IMR-90 (cell line): Measurements from ENCODE around the gene ATIC. TPM values are rescaled to one million over a fixed set of nuclear protein-coding genes. Genes with fewer than 3 reads are reported as not detected.

ENCODE experiments used
- ATAC-seq: fragments of 200-7000 bp; cut with Tn5 transposase; 2 replicates; pipeline ENCODE4 v1.9.1; 2020; ENCODE audit warnings: low read depth, mild to moderate bottlenecking, moderate library complexity
- BruUV-seq: library from RNA; stranded (reverse); fragments of 400-500 nt; replicated peaks from 2 replicates; lab custom pipeline; 2021; lab: Mats Ljungman, UMichigan
- CTCF ChIA-PET: fragments of 300-600 bp; formaldehyde crosslinking; extraction: SDS; loops from one replicate; lab custom pipeline; 2021; ENCODE audit warnings: antibody characterized with exemption; lab: Yijun Ruan, JAX
- POLR2A ChIA-PET: fragments of 300-600 bp; sonication (Branson Sonifier 250); formaldehyde crosslinking; loops from one replicate; lab custom pipeline; 2022; ENCODE audit warnings: antibody characterized with exemption; ENCODE audit not compliant: unreplicated experiment; lab: Charles Lee
- DNase-seq: peaks from one replicate; pipeline ENCODE4 v3.0.0; 2013
- H2AFZ ChIP-seq: replicated peaks from 2 replicates; pipeline ENCODE3; 2013; ENCODE audit warnings: low read length, mild to moderate bottlenecking; ENCODE audit not compliant: poor library complexity
- H2AK5ac ChIP-seq: 2 replicates; pipeline ENCODE4 v1.6.1; 2013; ENCODE audit warnings: low read depth, low read length, inconsistent platforms
- H2AK9ac ChIP-seq: replicated peaks from 2 replicates; pipeline ENCODE3; 2013; ENCODE audit warnings: mild to moderate bottlenecking, low read depth, low read length, moderate library complexity; ENCODE audit not compliant: poor library complexity
- H2BK120ac ChIP-seq: 2 replicates; pipeline ENCODE4 v1.6.1; 2013; ENCODE audit warnings: low read depth, low read length, inconsistent platforms
- H2BK15ac ChIP-seq: 3 replicates; pipeline ENCODE4 v1.6.1; 2013; ENCODE audit warnings: low read depth, low read length, inconsistent platforms
- H2BK20ac ChIP-seq: 2 replicates; pipeline ENCODE4 v1.6.1; 2013; ENCODE audit warnings: low read depth, mild to moderate bottlenecking, inconsistent platforms, low read length, moderate library complexity
- H2BK5ac ChIP-seq: 2 replicates; pipeline ENCODE4 v1.6.1; 2013; ENCODE audit warnings: mild to moderate bottlenecking, low read depth, low read length, inconsistent platforms; ENCODE audit not compliant: poor library complexity, severe bottlenecking
- H3K14ac ChIP-seq: replicated peaks from 2 replicates; pipeline ENCODE4 v1.6.1; 2013; ENCODE audit warnings: low read depth, low read length, inconsistent platforms
- H3K18ac ChIP-seq: 2 replicates; pipeline ENCODE4 v1.6.1; 2013; ENCODE audit warnings: low read depth, low read length, control low read depth
- H3K23ac ChIP-seq: 2 replicates; pipeline ENCODE4 v1.6.1; 2013; ENCODE audit warnings: low read depth, low read length, inconsistent platforms
- H3K27ac ChIP-seq: 2 replicates; pipeline ENCODE4 v1.5.1; 2013; ENCODE audit warnings: mild to moderate bottlenecking, control low read depth, low read length; ENCODE audit not compliant: insufficient read depth
- H3K27me3 ChIP-seq: 2 replicates; pipeline ENCODE4 v1.6.1; 2013; ENCODE audit warnings: low read length; ENCODE audit not compliant: control insufficient read depth, insufficient read depth
- H3K36me3 ChIP-seq: 2 replicates; pipeline ENCODE4 v1.6.1; 2013; ENCODE audit warnings: low read length, mixed read lengths; ENCODE audit not compliant: control insufficient read depth, insufficient read depth
- H3K4ac ChIP-seq: 2 replicates; pipeline ENCODE4 v1.6.1; 2013; ENCODE audit warnings: low read depth, low read length, inconsistent platforms
- H3K4me1 ChIP-seq: 2 replicates; pipeline ENCODE4 v1.6.1; 2013; ENCODE audit warnings: low read length, mixed read lengths; ENCODE audit not compliant: control insufficient read depth, insufficient read depth
- H3K4me2 ChIP-seq: 2 replicates; pipeline ENCODE4 v1.6.1; 2013; ENCODE audit warnings: low read depth, mild to moderate bottlenecking, control low read depth, low read length, moderate library complexity
- H3K4me3 ChIP-seq: 2 replicates; pipeline ENCODE4 v1.5.1; 2013; ENCODE audit warnings: low read depth, mild to moderate bottlenecking, control low read depth, low read length, moderate library complexity; ENCODE audit not compliant: insufficient read depth
- H3K56ac ChIP-seq: 2 replicates; pipeline ENCODE4 v1.6.1; 2013; ENCODE audit warnings: low read length, inconsistent platforms; ENCODE audit not compliant: insufficient read depth; ENCODE audit errors: extremely low read depth
- H3K79me1 ChIP-seq, 2 experiments: 2 replicates each; pipeline ENCODE4 v1.6.1; 2013; ENCODE audit warnings: low read length in 2 of 2, inconsistent platforms in 1 of 2, low read depth in 1 of 2
- H3K9ac ChIP-seq: 2 replicates; pipeline ENCODE4 v1.6.1; 2013; ENCODE audit warnings: low read depth, low read length, control low read depth
- H3K9me1 ChIP-seq: 2 replicates; pipeline ENCODE4 v1.6.1; 2013; ENCODE audit warnings: low read length, inconsistent platforms; ENCODE audit not compliant: insufficient read depth
- H3K9me3 ChIP-seq: 2 replicates; pipeline ENCODE4 v1.6.1; 2013; ENCODE audit warnings: low read length; ENCODE audit not compliant: control insufficient read depth, insufficient read depth
- H4K20me1 ChIP-seq: 2 replicates; pipeline ENCODE4 v1.6.1; 2013; ENCODE audit warnings: low read length, inconsistent platforms; ENCODE audit not compliant: insufficient read depth
- H4K5ac ChIP-seq: 2 replicates; pipeline ENCODE4 v1.6.1; 2013; ENCODE audit warnings: mild to moderate bottlenecking, low read depth, low read length, control low read depth
- H4K8ac ChIP-seq, 2 experiments: 2 replicates each; pipeline ENCODE4 v1.6.1; 2013; ENCODE audit warnings: low read depth in 2 of 2, low read length in 2 of 2, control low read depth in 1 of 2, inconsistent platforms in 1 of 2
- H4K91ac ChIP-seq: 2 replicates; pipeline ENCODE4 v1.6.1; 2013; ENCODE audit warnings: low read depth, low read length, inconsistent platforms; ENCODE audit not compliant: insufficient read depth
- CEBPB ChIP-seq: IDR thresholded peaks from 2 replicates; pipeline ENCODE4 v1.6.1; 2012; ENCODE audit warnings: low read depth, low read length, improper control_type of control experiment
- CHD1 ChIP-seq: IDR thresholded peaks from 2 replicates; pipeline ENCODE4 v1.6.1; 2012; ENCODE audit warnings: low read depth, low read length, improper control_type of control experiment
- FOS ChIP-seq: fragments of 150-350 bp; IDR thresholded peaks from 2 replicates; pipeline ENCODE4 v1.6.1; 2016; ENCODE audit warnings: low read depth, low read length
- MAZ ChIP-seq: IDR thresholded peaks from 2 replicates; pipeline ENCODE4 v1.6.1; 2012; ENCODE audit warnings: low read depth, mild to moderate bottlenecking, low read length, improper control_type of control experiment, moderate library complexity, borderline replicate concordance
- MXI1 ChIP-seq: IDR thresholded peaks from 2 replicates; pipeline ENCODE4 v1.6.1; 2012; ENCODE audit warnings: low read depth, mild to moderate bottlenecking, low read length, moderate library complexity, borderline replicate concordance
- POLR2A ChIP-seq: IDR thresholded peaks from 2 replicates; pipeline ENCODE4 v1.6.1; 2012; ENCODE audit warnings: mild to moderate bottlenecking, low read depth, low read length
- RAD21 ChIP-seq: IDR thresholded peaks from 2 replicates; pipeline ENCODE4 v1.6.1; 2012; ENCODE audit warnings: low read length, improper control_type of control experiment
- RCOR1 ChIP-seq: IDR thresholded peaks from 2 replicates; pipeline ENCODE4 v1.6.1; 2012; ENCODE audit warnings: mild to moderate bottlenecking, low read length, improper control_type of control experiment; ENCODE audit not compliant: insufficient replicate concordance
- RFX5 ChIP-seq: IDR thresholded peaks from 2 replicates; pipeline ENCODE4 v1.8.0; 2012; ENCODE audit warnings: low read depth, mild to moderate bottlenecking, low read length, moderate library complexity
- SMC3 ChIP-seq: fragments of 150-350 bp; IDR thresholded peaks from 2 replicates; pipeline ENCODE4 v1.6.1; 2016; ENCODE audit warnings: low read depth, mild to moderate bottlenecking, antibody characterized with exemption, low read length, moderate library complexity
- WGBS, 2 experiments: methylation state at CpG; one replicate each; pipeline versions ENCODE4 v1.1.5 to v1.1.7; 2013; ENCODE audit warnings: missing lambda C conversion rate in 2 of 2; ENCODE audit not compliant: insufficient read length in 1 of 2; ENCODE audit errors: extremely low coverage in 2 of 2; 5-methylcytosine and 5-hydroxymethylcytosine counted together
- dilution Hi-C: fragments of 300-500 bp; cut with HindIII; formaldehyde crosslinking; loops from one replicate; pipeline ENCODE4 v1.14.3; 2018; ENCODE audit warnings: low sequenced_read_pairs; ENCODE audit not compliant: unreplicated experiment
- in situ Hi-C: fragments of 300-500 bp; cut with MboI; formaldehyde crosslinking; loops from 3 replicates; pipeline ENCODE4 v1.14.3; 2019; ENCODE audit warnings: low sequenced_read_pairs, inconsistent platforms, mixed read lengths
- intact Hi-C: fragments of 100-400 bp; cut with micrococcal nuclease; formaldehyde crosslinking; loops from 2 replicates; pipeline ENCODE4 v1.10.0; 2022
- polyA plus RNA-seq, 3 experiments: library from polyadenylated mRNA; depleted of rRNA; stranded (reverse); fragments of >200 nt; gene quantifications; 2 replicates each; pipeline ENCODE4 v1.2.3, GENCODE V29; 2012; ENCODE audit warnings: low replicate concordance in 1 of 3
- total RNA-seq: library from RNA; depleted of rRNA; stranded (reverse); fragments of >200 nt; gene quantifications from 2 replicates; pipeline ENCODE4 v1.2.3, GENCODE V29; 2012
- TF ChIP-seq, protein P1 (sequence below): fragments of 150-350 bp; IDR thresholded peaks from 2 replicates; pipeline ENCODE4 v1.6.1; 2017; ENCODE audit warnings: mild to moderate bottlenecking, antibody characterized with exemption, low read length, low read depth
- TF ChIP-seq, protein P2 (sequence below): conservative IDR thresholded peaks from 2 replicates; pipeline ENCODE4 v1.5.1; 2012; ENCODE audit warnings: mild to moderate bottlenecking, low read depth, low read length, improper control_type of control experiment

ATIC gene
- total and polyA plus RNA-seq, 2 of the 4 experiments (the other 2 are of a cell fraction): 30.5 to 101 TPM

DNA sequence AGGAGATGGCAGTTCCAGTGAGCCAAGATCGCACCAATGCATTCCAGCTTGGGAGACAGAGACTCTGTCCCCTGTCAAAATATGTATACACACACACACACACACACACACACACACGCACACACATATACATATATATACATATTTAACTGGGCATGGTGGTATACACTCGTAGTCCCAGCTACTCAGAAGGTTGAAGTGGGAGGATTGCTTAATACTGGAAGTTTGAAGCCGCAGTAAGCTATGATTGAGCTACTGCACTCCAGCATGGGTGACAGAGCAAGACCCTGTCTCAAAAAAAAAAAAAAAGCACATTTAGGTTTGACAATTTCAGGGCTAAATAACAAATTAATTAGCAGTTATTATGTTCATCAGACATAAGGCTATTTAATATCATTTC lies 36.0 kb upstream of the ATIC start:
- H3K9me1 ChIP-seq: no peaks in the 10 kb centered on the region
- no peak overlapping the region for H2AK9ac ChIP-seq
- H3K14ac ChIP-seq: no peak overlapping the region
- no peaks in the 10 kb centered on the region for H3K27me3 ChIP-seq
- ChIA-PET CTCF (interaction anchor here (0.6 kb wide), 2 partner anchors 36 to 1910 kb away, joined by 3 to 4 read pairs; partner anchors contain the start of gene ATIC), POLR2A (no interaction called here)
- H2BK15ac ChIP-seq: no peak overlapping the region
- no peak for TF ChIP-seq FOS
- no peak for TF ChIP-seq MXI1
- TF ChIP-seq SMC3: no peak
- TF ChIP-seq RCOR1: no peak
- no peak for TF ChIP-seq RFX5
- TF ChIP-seq, protein P1, sequence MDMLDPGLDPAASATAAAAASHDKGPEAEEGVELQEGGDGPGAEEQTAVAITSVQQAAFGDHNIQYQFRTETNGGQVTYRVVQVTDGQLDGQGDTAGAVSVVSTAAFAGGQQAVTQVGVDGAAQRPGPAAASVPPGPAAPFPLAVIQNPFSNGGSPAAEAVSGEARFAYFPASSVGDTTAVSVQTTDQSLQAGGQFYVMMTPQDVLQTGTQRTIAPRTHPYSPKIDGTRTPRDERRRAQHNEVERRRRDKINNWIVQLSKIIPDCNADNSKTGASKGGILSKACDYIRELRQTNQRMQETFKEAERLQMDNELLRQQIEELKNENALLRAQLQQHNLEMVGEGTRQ: no peak
- no peak for TF ChIP-seq MAZ
- TF ChIP-seq RAD21: no peak
- TF ChIP-seq CHD1: no peak
- TF ChIP-seq POLR2A: no peak
- TF ChIP-seq CEBPB: no peak
- TF ChIP-seq, protein P2, sequence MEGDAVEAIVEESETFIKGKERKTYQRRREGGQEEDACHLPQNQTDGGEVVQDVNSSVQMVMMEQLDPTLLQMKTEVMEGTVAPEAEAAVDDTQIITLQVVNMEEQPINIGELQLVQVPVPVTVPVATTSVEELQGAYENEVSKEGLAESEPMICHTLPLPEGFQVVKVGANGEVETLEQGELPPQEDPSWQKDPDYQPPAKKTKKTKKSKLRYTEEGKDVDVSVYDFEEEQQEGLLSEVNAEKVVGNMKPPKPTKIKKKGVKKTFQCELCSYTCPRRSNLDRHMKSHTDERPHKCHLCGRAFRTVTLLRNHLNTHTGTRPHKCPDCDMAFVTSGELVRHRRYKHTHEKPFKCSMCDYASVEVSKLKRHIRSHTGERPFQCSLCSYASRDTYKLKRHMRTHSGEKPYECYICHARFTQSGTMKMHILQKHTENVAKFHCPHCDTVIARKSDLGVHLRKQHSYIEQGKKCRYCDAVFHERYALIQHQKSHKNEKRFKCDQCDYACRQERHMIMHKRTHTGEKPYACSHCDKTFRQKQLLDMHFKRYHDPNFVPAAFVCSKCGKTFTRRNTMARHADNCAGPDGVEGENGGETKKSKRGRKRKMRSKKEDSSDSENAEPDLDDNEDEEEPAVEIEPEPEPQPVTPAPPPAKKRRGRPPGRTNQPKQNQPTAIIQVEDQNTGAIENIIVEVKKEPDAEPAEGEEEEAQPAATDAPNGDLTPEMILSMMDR: no peak
- no peaks in the 10 kb centered on the region for H3K79me1 ChIP-seq
- H2BK120ac ChIP-seq: no peak overlapping the region
- H3K4me1 ChIP-seq: no peaks in the 10 kb centered on the region
- H3K9ac ChIP-seq: no peak overlapping the region
- dilution Hi-C loops: no loop called here
- in situ Hi-C loops: no loop called here
- H3K9me3 ChIP-seq: no peaks in the 10 kb centered on the region
- H3K18ac ChIP-seq: no peak overlapping the region
- DNase-seq (no peak), ATAC-seq (no peak)
- no peak overlapping the region for H3K56ac ChIP-seq
- intact Hi-C loops: loop anchor here (10.0 kb wide), 1 partner anchor 659 kb away; no protein-coding TSS in a partner anchor
- no peak overlapping the region for H3K4me2 ChIP-seq
- H2AFZ ChIP-seq: no peak overlapping the region
- no peak overlapping the region for H3K27ac ChIP-seq
- no peaks in the 10 kb centered on the region for H4K20me1 ChIP-seq
- H3K23ac ChIP-seq: no peak overlapping the region
- no peak overlapping the region for H4K5ac ChIP-seq
- no peak overlapping the region for H3K4me3 ChIP-seq
- H2BK5ac ChIP-seq: no peak overlapping the region
- H3K4ac ChIP-seq: no peak overlapping the region
- no peak overlapping the region for H4K91ac ChIP-seq
- no peaks in the 10 kb centered on the region for H3K36me3 ChIP-seq
- H2BK20ac ChIP-seq: no peak overlapping the region
- no peak overlapping the region for H4K8ac ChIP-seq
- H2AK5ac ChIP-seq: no peak overlapping the region
- WGBS, 2 experiments: no CpG with 5 or more reads among the region's 4 CpGs
- BruUV-seq: no TSS peak
